Endothelial cell of hepatic sinusoid (primary cell): Measurements from ENCODE around the gene ADAD2.
"Not testable (repeated sequence)": the region's sequence is repeated elsewhere in the genome, so short reads cannot be mapped to it uniquely, and the experiment has no call there.

Experiments
- in situ Hi-C: cut with HindIII; loops from 2 replicates; pipeline ENCODE4 v1.10.0; 2017; ENCODE audit warnings: low sequenced_read_pairs

ADAD2 gene

DNA sequence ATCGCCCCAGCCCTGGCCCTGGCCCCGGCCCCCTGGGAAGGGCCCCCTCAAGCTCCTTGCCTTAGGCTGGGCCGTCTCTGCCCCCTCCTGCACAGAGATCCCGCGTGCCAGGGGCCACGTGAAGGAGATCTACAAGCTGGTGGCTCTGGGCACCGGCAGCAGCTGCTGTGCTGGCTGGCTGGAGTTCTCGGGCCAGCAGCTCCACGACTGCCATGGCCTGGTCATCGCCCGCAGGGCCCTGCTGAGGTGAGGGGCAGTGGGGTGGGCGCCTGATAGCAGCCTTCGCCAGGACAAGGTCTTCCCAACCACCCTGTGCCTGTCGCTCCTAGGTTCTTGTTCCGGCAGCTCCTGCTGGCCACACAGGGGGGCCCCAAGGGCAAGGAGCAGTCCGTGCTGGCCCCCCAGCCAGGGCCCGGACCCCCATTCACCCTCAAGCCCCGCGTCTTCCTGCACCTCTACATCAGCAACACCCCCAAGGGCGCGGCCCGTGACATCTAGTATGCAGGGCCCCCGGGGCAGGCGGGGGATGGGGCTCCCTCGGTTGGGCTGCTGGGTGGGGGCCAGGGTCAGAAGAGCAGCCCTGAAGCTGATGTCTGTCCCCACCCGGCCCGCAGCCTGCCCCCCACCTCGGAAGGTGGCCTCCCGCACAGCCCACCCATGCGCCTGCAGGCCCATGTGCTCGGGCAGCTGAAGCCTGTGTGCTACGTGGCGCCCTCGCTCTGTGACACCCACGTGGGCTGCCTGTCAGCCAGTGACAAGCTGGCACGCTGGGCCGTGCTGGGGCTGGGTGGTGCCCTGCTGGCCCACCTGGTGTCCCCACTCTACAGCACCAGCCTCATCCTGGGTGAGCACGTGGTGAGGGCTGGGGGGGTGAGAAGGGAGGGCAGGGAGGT is 4.5 kb downstream of the ADAD2 start:
- in situ Hi-C loops = no loop called here

DNA sequence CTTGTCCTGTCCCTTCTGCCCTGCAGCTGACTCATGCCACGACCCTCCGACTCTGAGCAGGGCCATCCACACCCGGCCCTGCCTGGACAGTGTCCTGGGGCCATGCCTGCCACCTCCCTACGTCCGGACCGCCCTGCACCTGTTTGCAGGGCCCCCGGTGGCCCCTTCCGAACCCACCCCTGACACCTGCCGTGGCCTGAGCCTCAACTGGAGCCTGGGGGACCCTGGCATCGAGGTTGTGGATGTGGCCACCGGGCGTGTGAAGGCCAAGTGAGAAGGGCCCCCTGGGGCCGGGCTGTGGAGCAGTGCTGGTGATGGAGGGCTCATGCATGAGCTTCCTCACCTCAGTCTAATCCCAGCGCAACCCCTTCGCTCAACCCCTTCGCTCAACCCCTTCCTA is 5.1 kb downstream of the ADAD2 start:
- in situ Hi-C loops = no loop called here

DNA sequence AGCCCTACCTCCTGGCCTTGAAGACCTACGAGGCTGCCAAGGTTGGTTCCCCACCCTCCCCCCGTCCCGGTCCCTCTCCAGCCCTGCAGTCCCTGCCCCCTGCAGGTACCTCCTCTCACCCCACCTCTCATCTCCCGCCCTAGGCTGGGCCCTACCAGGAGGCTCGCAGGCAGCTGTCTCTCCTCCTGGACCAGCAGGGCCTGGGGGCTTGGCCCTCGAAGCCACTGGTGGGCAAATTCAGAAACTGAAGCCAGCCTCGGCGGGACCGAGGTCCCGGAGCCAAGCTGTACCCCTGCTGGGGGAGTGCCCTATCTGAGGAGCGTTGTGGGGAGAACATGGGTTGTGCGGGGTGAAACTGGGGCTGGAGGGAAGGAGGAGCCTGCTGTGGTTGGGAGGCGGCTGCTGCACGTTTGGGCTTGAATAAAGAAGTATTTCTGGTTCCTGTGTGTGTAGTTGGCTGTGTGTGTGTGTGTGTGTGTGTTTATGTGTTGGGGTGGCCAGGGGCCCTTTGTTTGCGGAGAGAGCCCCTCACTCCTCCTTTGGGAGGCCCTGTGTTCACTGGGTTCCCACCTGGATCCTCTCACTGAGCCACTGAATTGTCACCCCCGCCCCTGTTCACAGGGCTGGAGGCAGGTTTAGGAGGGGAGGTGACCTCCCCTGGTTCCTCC is 5.9 kb downstream of the ADAD2 start:
- in situ Hi-C loops = no loop called here

DNA sequence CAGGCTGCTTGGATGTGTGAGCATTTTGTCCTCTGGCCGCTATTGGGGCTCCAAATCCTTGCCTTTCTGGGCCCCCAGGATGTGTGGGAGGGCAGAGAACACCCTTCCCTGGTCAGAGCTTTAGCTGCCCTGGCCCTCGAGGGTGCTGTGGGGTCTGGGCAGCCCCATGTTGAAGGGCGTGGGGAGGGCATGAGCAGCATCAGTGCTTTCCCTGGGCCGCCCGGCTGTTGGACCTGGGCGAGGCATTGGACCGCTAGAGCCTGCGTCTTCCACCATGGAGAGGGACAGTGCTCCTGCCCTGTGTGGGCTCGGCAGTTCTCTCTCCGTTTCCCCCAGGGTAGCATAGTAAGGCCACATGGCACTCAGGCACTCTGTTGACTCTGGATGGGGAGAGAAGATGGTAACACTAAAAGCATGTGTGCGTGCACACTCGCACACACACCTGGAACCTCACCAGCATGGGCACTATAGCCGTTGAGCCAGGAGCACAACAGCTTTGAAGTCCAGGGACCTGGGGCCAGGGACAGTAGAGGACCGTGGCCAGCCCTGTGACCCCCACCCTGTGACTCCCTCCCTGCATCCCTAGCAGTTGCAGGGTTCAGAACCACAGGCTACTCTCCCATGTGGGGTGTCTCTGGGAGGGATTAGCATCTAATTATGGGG is 6.6 kb downstream of the ADAD2 start:
- in situ Hi-C loops = no loop called here

DNA sequence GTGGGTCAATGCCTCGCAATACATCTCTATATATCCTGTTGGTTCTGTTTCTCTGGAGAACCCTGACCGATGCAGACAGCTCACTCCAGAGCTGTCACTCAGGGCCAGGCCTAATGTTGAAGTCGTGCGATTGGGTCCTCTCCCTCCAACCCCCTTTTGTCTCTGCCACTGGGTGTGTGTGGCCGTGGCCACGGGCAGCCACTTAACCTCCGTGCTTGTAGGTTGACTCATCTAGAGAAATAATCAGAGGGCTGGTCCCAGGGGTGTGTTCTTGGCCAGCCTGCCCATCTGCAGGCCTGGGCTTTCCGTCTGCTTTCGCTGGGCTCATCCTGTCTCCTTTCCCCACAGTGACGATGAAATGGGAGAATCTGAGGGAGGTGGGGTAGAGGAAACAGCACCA is 7.4 kb downstream of the ADAD2 start:
- in situ Hi-C loops = no loop called here

DNA sequence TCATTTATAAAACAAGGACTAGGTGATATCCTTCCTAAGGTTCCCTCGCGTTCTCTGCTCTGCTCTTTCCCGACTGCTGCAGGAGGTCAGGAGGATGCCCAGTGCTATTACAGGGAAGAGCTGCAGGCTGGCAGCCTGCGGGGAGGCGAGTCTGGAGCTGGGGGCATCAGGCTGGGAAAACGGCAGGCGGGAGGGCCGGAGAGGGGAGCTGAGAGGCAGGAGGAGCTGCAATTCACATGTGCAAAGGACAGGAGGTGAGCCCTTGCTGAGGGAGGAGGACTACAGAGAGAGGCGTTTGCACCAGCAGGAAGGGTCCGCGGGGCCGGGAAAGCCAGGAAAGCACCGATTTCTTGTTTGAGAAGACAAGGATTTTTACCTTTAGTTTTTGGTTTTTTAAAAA is 8.1 kb downstream of the ADAD2 start:
- in situ Hi-C loops = no loop called here

DNA sequence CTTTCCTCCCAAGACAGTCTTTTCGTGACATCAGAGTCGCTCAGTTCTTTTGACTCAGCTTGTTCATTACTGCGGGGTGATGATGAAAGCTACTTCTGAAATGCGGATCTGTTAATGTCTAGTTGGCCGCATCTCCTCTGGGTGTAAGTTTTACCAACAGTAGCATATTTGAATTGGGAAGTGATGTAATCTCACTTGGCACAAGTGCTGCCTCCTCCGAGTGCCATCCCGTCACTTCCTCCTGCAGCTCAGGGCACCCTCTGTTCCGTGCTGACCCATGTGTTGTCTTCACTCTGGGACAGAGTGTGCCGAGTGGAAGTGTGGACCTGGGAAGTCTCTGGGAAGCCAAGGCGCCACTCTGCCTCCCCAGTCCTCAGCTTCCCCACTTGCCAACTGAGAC is 8.9 kb downstream of the ADAD2 start:
- in situ Hi-C loops = no loop called here

DNA sequence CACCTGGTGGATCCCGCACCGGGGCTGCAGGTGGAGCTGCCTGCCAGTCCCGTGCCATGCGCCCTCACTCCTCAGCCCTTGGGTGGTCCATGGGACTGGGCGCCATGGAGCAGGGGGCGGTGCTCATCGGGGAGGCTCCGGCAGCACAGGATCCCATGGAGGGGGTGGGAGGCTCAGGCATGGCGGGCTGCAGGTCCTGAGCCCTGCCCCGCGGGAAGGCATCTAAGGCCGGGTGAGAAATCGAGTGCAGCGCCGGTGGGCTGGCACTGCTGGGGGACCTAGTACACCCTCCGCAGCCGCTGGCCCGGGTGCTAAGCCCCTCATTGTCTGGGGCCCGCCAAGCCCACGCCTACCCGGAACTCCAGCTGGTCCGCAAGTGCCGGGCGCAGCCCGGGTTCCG is 13.6 kb downstream of the ADAD2 start:
- in situ Hi-C loops = not testable (repeated sequence)

DNA sequence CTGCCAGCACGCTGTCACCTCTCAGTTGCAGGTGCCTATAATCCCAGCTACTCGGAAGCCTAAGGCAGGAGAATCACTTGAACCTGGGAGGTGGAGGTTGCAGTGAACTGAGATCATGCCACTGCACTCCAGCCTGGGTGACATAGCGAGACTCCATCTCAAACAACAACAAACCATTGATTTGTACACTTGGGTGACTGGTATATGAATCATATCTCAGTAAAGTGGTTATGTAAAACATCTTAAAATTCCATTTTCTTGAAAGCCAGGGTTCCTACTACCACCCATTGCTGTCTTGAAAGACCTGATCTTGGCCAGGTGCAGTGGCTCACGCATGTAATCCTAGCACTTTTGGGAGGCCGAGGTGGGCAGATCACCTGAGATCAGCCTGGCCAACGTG is 14.2 kb downstream of the ADAD2 start:
- in situ Hi-C loops = not testable (repeated sequence)

DNA sequence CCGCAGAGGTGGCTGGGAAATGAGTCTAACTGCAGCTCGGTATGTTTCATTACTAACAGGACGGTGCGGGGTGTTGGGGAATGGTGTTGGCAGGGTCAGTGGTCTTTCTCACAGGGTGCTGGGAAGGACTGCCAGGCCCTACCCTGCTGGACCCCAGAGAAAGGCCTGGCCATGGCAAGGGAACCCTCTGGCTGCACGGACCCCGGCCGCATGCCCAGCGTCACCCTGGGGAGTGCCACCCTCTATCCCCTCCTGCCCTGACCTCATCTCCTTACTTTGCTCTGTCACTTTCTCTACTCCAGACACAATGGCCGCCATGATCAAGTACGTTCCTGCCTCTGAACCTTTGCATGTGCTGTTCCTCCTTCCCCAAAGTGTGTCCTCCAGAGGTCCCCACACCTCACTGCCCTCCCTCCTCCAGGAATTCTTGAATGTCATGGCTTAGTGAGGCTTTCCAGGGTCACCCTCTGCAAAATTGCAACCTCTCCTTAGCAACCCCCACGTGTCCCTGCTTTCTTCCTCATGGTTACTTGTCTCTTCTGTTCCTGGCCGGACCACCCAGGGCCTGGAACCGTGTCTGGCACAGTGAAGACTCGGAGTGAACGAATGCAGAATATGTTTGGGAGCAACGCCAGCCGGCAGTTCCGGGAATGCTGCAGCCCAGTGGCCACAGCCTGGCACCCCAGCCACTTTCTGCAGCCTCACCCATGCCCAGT is 15.2 kb downstream of the ADAD2 start:
- in situ Hi-C loops = no loop called here

DNA sequence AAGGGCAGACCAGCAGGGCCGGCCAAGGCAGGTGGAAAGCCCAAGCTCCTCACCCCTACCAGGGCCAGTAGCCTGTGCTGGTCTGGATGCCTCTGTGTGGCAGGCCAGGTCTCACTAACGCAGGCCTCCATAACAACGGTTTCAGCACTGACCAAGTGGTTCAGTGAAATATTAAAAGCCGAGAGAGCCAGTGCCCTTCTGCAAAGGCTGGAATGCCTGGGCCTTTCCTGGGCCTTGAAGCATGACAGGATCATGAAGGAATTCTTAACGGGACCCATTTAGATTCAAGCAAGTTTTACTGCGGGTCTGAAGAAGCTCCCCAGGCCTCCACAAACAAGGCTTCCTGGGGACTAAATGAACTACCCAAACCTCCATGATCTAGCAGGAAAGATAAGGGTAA is 16.3 kb downstream of the ADAD2 start:
- in situ Hi-C loops = no loop called here

DNA sequence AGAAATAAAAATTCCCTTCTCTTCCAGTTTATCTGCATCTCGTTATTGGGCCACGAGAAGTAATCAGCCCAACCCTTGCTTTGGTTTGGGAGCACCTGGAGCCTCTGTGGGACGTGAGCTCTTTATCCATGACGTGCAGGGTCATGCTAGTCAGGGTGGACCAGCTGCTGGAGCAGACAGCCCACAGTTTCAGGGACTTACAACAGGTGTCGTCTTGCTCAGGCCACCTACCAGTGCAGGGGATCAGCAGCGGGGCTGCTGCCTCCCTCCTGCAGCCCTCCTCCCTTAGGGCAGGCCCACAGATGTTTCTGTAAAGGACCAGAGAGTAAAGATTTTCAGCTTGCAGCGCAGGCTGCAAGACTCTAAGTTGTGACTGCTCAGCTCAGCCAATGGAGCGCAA is 16.9 kb downstream of the ADAD2 start:
- in situ Hi-C loops = no loop called here

DNA sequence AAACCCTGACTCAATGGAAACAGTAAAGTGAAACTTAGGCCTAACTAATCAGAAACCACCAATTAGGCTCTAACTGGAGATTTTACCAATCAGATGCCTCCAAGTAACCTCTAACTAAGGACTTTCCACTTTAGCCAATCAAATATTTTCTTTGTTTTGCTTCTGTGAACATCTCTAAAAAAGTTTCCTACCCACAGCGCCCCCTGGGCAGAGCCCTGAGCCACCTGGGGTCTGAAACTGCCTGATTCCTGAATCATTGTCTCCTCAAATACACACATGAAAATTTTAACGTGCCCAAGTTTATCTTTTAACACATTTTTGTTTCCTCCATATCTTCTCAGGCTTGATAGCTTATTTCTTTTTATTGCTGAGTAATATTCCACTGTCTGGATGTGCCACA is 19.0 kb downstream of the ADAD2 start:
- in situ Hi-C loops = no loop called here

DNA sequence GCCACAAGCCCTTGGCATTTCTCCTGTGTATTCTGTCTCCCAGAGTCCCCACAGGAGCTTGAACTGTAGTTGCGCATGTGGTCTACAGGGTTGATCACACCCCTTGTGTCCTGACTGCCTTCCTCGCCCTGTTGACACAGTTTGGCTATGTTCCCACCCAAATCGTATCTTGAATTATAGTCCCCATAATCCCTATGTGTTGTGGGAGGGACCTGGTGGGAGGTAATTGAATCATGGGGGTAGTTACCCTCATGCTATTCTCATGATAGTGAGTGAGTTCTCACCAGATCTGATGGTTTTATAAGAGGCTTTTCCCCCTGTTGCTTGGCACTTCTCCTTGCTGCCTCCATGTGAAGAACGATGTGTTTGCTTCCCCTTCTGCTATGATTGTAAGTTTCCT is 21.2 kb downstream of the ADAD2 start:
- in situ Hi-C loops = no loop called here

DNA sequence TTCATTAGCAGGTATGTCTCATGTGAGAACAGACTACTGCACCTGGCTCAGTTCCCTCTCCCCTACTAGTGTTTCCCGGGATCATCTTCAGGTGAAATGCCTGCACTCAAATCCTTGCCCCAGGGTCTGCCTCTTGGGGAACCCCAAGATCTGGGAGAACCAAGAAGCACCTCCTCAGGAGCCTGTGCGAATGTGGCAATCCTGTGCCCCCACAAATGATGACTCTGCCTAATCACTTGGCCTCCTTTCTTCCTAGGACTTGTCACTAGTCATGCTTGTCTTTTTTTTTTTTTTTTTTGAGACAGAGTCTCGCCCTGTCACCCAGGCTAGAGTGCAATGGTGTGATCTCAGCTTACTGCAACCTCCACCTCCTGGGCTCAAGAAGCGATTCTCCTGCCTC is 21.7 kb downstream of the ADAD2 start:
- in situ Hi-C loops = no loop called here

DNA sequence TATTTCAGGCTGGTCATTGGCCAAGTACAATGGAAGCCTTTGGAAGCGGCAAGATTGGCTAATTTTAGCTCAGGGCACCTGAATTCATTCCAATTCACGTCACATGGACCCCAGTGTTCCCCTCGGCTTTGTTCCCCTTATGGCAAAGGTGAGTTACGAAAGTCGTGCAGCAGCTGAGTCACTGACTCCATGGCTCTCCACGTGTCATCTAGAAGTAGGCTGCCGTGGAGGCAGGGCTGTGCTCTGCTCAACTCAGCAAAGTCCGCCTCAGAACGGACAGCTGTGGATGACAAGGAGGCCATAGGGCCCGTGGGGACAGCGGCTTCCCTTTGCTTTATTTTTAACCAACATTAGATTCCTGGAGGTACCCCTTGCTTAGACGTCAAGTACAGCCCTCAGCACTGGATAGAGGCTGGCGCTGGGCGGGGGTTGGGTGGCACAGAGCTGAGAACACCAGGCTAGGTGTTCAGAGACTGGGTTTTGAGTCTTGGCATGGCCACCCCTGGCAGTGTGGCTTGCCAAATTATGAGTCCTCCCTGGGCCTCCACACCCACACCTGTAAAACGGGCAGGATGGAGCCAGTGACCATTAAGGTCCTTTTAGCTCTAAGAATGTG is 23.6 kb downstream of the ADAD2 start:
- in situ Hi-C loops = no loop called here

DNA sequence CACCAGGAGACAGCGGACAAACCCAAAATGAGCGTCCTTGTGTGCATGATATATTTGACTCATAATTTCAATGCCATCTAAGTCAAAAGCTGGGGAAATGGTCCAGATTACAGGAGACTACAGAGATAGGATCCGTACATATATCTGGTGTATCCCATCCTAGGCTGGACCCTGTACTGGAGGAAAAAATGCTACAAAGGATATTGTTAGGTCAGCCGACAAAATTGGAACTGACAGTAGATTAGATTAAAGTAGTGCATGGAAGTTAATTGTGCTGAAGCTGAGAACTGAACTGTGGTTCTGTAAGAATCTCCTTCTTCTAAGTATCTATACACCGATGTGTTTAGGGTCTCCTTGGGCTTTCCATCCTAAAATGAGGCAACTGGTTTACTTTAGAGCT is 24.6 kb downstream of the ADAD2 start:
- in situ Hi-C loops = no loop called here

DNA sequence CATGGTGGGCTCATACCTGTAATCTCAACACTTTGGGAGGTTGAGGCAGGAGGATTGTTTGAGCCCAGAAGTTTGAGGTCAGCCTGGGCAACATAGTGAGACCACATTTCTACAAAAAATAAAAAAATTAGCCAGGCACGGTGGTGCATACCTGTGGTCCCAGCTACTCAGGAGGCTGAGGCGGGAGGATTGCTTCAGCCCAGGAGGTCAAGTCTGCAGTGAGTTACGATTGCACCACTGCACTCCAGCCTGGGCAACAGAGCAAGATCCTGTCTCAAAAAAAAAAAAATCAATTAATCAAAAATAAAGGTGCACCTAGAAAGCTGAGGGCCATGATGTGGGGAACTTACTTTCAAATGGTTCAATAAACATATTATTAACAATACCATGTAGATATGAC is 25.2 kb downstream of the ADAD2 start:
- in situ Hi-C loops = not testable (repeated sequence)

DNA sequence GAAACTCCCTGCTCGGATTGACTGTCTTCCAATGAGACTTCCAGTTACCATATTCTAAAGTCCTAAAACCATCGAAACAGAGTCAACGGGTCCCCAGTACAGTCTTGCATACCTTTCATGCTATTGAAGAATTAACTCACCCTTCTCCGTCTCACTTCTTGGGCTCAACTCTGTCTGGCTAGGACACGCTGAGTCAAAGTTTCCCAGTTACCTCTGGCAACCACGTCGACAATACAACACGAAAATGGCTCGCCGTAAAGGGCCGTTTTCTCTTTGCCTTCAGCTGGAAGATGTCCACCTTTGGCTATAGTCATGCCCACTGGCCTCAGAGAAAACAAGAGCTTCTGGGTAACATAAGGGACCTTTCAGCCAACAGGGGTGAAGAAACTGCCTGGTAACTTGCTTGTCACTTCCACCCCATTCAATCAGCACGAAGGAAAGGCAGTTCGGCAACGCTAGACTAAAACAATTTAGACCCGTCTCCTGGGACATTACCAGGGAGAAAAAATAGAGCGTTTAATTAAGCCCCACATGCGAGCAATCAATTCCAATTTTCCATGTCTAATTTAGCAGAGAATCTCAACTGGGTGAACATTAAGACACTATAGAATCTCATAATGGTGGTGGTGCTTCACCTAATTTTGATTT is 27.3 kb downstream of the ADAD2 start:
- in situ Hi-C loops = no loop called here

DNA sequence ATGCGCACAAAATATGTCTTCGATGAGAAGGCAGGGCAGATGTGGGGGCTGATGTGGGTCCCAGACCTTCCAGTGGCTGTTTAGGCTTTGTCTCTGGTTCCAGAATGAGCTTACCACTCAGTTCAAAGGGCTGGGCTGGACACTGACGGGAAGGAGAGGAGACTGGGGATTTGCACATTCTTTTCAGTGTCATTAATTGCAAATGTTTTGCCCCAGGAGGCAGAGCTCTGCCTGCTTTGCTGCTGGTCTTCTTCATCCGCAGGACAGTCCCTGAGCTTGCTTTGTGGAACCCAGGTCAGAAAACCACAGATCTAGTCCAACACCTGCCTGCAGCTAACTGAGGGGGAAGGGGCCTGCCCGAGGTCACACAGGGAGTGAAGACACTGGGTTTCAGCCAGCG is 28.0 kb downstream of the ADAD2 start:
- in situ Hi-C loops = no loop called here
